ENCODE measurements around the gene CAMK1D. TPM values are rescaled to one million over a fixed set of nuclear protein-coding genes. Genes with fewer than 3 reads are reported as not detected.

The CAMK1D gene
- total RNA-seq, 1 donor = 11.2 TPM

- no peaks in the 10 kb centered on the region for H3K4me1 ChIP-seq (ENCODE audit: insufficient read depth, low read length)
- H3K4me2 ChIP-seq (ENCODE audit: insufficient read depth, low read length) = no peak overlapping the region
- no peaks in the 10 kb centered on the region for H3K36me3 ChIP-seq (ENCODE audit: insufficient read depth, low read length)
- H2AFZ ChIP-seq (ENCODE audit: low read length) = no peak overlapping the region
- H3K9me3 ChIP-seq (ENCODE audit: low read depth, low read length) = no peaks in the 10 kb centered on the region
- no peaks in the 10 kb centered on the region for H3K79me2 ChIP-seq (ENCODE audit: insufficient read depth, low read length)
- no peak for TF ChIP-seq CTCF (IDR thresholded peaks at IDR 0.05; ENCODE audit: extremely low read depth, low read depth, low read length)
- no peak overlapping the region for H3K27ac ChIP-seq (ENCODE audit: low read depth, low read length)
- no peak overlapping the region for H3K4me3 ChIP-seq (ENCODE audit: insufficient read depth, low read length)
- H4K20me1 ChIP-seq (ENCODE audit: insufficient read depth, low read length) = no peaks in the 10 kb centered on the region
- peaks cover 4% of the 10 kb centered on the region for H3K27me3 ChIP-seq (ENCODE audit: insufficient read depth, low read length)
- no peak for DNase-seq (ENCODE audit: insufficient read length, low spot score, missing footprints)
Observed at GRCh38 chr10:12774204-12774894, 425.0 kb downstream of the CAMK1D start.

- Histone ChIP-seq H3K4me3 (ENCODE audit: insufficient read depth, low read length) (no peak overlapping the region), H4K20me1 (ENCODE audit: insufficient read depth, low read length) (no peaks in the 10 kb centered on the region), H3K79me2 (ENCODE audit: insufficient read depth, low read length) (no peaks in the 10 kb centered on the region), H3K27ac (ENCODE audit: low read depth, low read length) (no peak overlapping the region), H2AFZ (ENCODE audit: low read length) (no peak overlapping the region), H3K27me3 (ENCODE audit: insufficient read depth, low read length) (peaks cover 4% of the 10 kb centered on the region), H3K4me1 (ENCODE audit: insufficient read depth, low read length) (no peaks in the 10 kb centered on the region), H3K36me3 (ENCODE audit: insufficient read depth, low read length) (no peaks in the 10 kb centered on the region), H3K9me3 (ENCODE audit: low read depth, low read length) (no peaks in the 10 kb centered on the region), H3K4me2 (ENCODE audit: insufficient read depth, low read length) (no peak overlapping the region)
- no peak for DNase-seq (ENCODE audit: insufficient read length, low spot score, missing footprints)
- TF ChIP-seq CTCF (IDR thresholded peaks at IDR 0.05; ENCODE audit: extremely low read depth, low read depth, low read length) = no peak
Observed at GRCh38 chr10:12777840-12778585, 428.7 kb downstream of the CAMK1D start.

- Histone ChIP-seq H3K9me3 (ENCODE audit: low read depth, low read length) (no peaks in the 10 kb centered on the region), H4K20me1 (ENCODE audit: insufficient read depth, low read length) (no peaks in the 10 kb centered on the region), H3K4me1 (ENCODE audit: insufficient read depth, low read length) (no peaks in the 10 kb centered on the region), H3K4me2 (ENCODE audit: insufficient read depth, low read length) (peak overlapping the region; percentile 25), H2AFZ (ENCODE audit: low read length) (peak overlapping the region; percentile 68), H3K27me3 (ENCODE audit: insufficient read depth, low read length) (peaks cover 4% of the 10 kb centered on the region), H3K36me3 (ENCODE audit: insufficient read depth, low read length) (no peaks in the 10 kb centered on the region), H3K27ac (ENCODE audit: low read depth, low read length) (no peak overlapping the region), H3K4me3 (ENCODE audit: insufficient read depth, low read length) (no peak overlapping the region), H3K79me2 (ENCODE audit: insufficient read depth, low read length) (no peaks in the 10 kb centered on the region)
- DNase-seq (ENCODE audit: insufficient read length, low spot score, missing footprints) = no peak
- TF ChIP-seq CTCF (IDR thresholded peaks at IDR 0.05; ENCODE audit: extremely low read depth, low read depth, low read length) = no peak
Observed at GRCh38 chr10:12780634-12781601, 431.6 kb downstream of the CAMK1D start.

Measured in osteoblast (primary cell).